Cortex of kidney (tissue), 1 donor: ENCODE measurements around the gene GUCY2D.
"Not testable (repeated sequence)": the region's sequence is repeated elsewhere in the genome, so short reads cannot be mapped to it uniquely, and the experiment has no call there.

ENCODE experiments used
- DNase-seq: peaks from one replicate; lab custom pipeline; 2025; lab: John Stamatoyannopoulos, UW

GUCY2D gene

GRCh38 chr17:8046306-8046928, 44.0 kb downstream of the GUCY2D start:
- no peak for DNase-seq

GRCh38 chr17:8046929-8047768, 44.7 kb downstream of the GUCY2D start:
- DNase-seq = no peak

GRCh38 chr17:8047769-8048110, 45.3 kb downstream of the GUCY2D start:
- no peak for DNase-seq

- no peak for DNase-seq
These were observed 45.8 kb downstream of the GUCY2D start for GRCh38 chr17:8048236-8048635.

GRCh38 chr17:8048736-8049135, 46.3 kb downstream of the GUCY2D start:
- DNase-seq = no peak

- no peak for DNase-seq
These were observed 49.4 kb downstream of the GUCY2D start for GRCh38 chr17:8051831-8052230.

GRCh38 chr17:8052256-8053252, 50.1 kb downstream of the GUCY2D start:
- DNase-seq = no peak

GRCh38 chr17:8053600-8053999, 51.2 kb downstream of the GUCY2D start:
- no peak for DNase-seq

- no peak for DNase-seq
These were observed 53.4 kb downstream of the GUCY2D start for GRCh38 chr17:8055851-8056231.

- no peak for DNase-seq
These were observed 54.0 kb downstream of the GUCY2D start for GRCh38 chr17:8056232-8056975.

- no peak for DNase-seq
These were observed 54.7 kb downstream of the GUCY2D start for GRCh38 chr17:8056976-8057625.

- no peak for DNase-seq
These were observed 55.3 kb downstream of the GUCY2D start for GRCh38 chr17:8057691-8058114.

GRCh38 chr17:8059131-8059530, 56.7 kb downstream of the GUCY2D start:
- no peak for DNase-seq

GRCh38 chr17:8060274-8060673, 57.9 kb downstream of the GUCY2D start:
- no peak for DNase-seq

GRCh38 chr17:8061851-8062250, 59.4 kb downstream of the GUCY2D start:
- DNase-seq = not testable (repeated sequence)

GRCh38 chr17:8062435-8062806, 60.0 kb downstream of the GUCY2D start:
- no peak for DNase-seq

GRCh38 chr17:8062807-8063483, 60.5 kb downstream of the GUCY2D start:
- no peak for DNase-seq

GRCh38 chr17:8063761-8064534, 61.5 kb downstream of the GUCY2D start:
- DNase-seq = no peak

GRCh38 chr17:8064561-8065019, 62.2 kb downstream of the GUCY2D start:
- DNase-seq = no peak
